Hair follicle dermal papilla cell (primary cell): ENCODE data around the gene ACOXL. TPM values are rescaled to one million over a fixed set of nuclear protein-coding genes. Genes with fewer than 3 reads are reported as not detected.

Experiments
- total RNA-seq: library from RNA; depleted of rRNA; stranded (reverse); fragments of >200 nt; gene quantifications from 2 replicates; pipeline ENCODE4 v1.2.3, GENCODE V29; 2012

The ACOXL gene
- not detected in 2 replicates for total RNA-seq

DNA sequence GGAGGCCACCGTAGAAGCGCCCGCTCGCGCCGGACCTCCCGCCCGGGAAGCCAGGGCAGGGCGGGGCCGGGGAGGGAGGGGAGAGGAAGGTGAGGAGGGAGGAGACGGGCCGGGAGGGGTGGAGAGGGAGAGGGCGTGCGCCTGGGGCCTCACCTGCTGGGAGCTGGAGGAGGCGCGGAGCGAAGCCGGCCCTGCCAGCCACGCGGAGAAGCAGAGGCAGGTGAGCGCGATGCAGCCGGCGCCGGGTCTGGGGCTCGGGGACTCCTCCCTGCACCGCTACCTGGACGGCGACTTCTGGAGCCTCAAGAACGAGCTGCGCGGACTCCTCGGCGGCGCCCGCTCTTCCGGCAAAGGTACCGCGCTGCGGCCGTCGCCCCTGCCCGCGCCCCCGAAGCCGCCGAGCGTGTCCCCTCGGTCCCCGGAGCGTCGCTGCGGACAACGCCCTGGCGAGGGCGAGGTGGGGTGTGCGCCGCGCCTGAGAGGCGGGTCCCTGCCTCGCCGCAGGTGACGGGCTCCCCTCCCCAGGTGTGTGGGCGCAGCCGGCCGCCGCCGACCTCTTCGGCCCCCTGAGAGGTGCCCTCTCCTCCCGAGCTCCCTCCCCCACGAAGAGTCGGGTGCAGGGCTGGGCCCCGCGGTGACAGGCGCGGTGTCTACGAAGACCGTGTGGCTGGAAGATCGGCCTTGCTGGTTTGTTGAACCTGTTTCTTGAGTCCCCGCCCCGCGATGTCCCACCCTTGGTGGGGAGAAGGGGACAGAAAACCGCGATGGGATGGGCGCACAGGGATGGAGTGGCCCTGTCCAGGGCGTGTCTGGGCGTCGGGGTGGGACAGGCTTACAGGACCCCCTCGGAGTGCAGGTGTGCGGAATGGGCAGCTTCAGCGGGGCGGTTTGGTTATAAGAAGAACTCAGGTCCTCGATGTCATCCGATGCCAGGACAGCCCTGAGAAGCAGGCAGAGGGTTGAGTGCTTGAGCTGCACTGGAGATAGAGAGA, at the start of gene ACOXL:
Gene ACOXL (plus strand): TSS at position 152 of the 992 bp plus-strand sequence. CDS start 35,817 bp downstream, outside the sequence.

DNA sequence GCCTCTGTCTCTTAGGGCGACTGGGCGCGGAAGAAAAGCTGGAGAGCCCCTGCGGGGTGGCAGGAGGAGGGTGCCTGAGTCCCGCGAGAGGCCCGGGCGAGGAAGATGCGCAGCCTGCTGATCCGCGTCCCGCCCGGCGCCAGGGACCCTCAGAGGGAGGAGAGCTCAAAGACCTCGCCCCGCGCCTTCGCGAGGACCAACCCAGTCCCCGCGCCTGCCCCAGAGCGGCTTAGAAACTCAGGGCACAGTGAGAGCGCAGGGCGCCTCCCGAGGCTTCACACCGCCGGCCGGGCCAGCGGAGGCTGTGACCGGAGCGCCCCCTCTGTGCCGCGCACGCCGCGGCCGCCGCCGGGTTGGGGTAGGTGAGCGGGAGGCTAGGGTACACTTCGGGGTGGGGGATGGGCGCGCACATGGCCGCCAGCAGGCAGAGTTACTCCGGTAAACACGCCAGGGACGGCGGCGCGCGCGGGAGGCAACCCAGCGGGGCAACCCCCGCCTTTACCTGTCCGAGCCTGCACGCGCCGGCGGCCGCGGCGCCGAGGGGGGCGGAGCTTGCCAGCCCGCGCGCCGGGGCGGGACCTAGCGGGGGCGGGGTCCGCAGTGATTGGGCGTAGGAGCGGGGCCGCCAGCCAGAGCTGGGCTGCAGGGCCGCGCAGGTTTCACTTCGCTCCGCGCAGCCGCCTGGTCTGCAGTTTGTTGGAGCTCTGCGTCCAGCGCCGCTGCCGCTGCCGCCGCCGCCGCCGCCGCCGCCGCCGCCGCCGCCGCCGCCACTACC, 388.1 kb downstream of the ACOXL start, which contains the start of gene BCL2L11:
Gene BCL2L11 (plus strand): TSS at position 662 of the 775 bp plus-strand sequence. CDS start 2,832 bp downstream, outside the sequence.

Other genes starting within 250 kb of the ACOXL start
- 17.5 and 29.4 TPM in 2 replicates for gene RGPD6, start 155.4 kb upstream of the ACOXL start, total RNA-seq
- gene BUB1, start 54.5 kb upstream of the ACOXL start, total RNA-seq, result 4.6 and 5.0 TPM in 2 replicates